Smooth muscle cell (in vitro differentiated cells): ENCODE data around the gene TENM4. TPM values are rescaled to one million over a fixed set of nuclear protein-coding genes. Genes with fewer than 3 reads are reported as not detected.

Experiments used
- DNase-seq: peaks from one replicate; lab custom pipeline; 2025; ENCODE audit not compliant: unreplicated experiment; lab: John Stamatoyannopoulos, UW
- H2AFZ ChIP-seq: fragments of 200-600 bp; sonication (generic); 2 replicates; pipeline ENCODE4 v1.6.0; 2016; ENCODE audit warnings: antibody characterized with exemption, low read depth, mild to moderate bottlenecking
- H3F3A ChIP-seq: fragments of 200-600 bp; sonication (generic); 2 replicates; pipeline ENCODE4 v1.6.0; 2017; ENCODE audit warnings: antibody characterized with exemption, low read depth
- H3K27ac ChIP-seq: fragments of 200-600 bp; sonication (generic); 2 replicates; pipeline ENCODE4 v1.5.1; 2016; ENCODE audit warnings: low read depth, mild to moderate bottlenecking
- H3K27me3 ChIP-seq: fragments of 200-600 bp; sonication (generic); 2 replicates; pipeline ENCODE4 v1.6.1; 2016; ENCODE audit warnings: low read depth, mild to moderate bottlenecking
- H3K36me3 ChIP-seq: fragments of 200-600 bp; sonication (generic); 2 replicates; pipeline ENCODE4 v1.5.1; 2016; ENCODE audit warnings: low read depth
- H3K4me1 ChIP-seq: fragments of 200-600 bp; sonication (generic); 2 replicates; pipeline ENCODE4 v1.5.1; 2016; ENCODE audit warnings: low read depth
- H3K4me2 ChIP-seq: fragments of 200-600 bp; sonication (generic); 2 replicates; pipeline ENCODE4 v1.6.0; 2016; ENCODE audit warnings: mild to moderate bottlenecking
- H3K4me3 ChIP-seq: fragments of 200-600 bp; sonication (generic); 2 replicates; pipeline ENCODE4 v1.5.1; 2016; ENCODE audit warnings: mild to moderate bottlenecking
- H3K79me2 ChIP-seq: fragments of 200-600 bp; sonication (generic); 2 replicates; pipeline ENCODE4 v1.6.0; 2016; ENCODE audit warnings: low read depth, mild to moderate bottlenecking
- H3K9ac ChIP-seq: fragments of 200-600 bp; sonication (generic); 2 replicates; pipeline ENCODE4 v1.6.0; 2016; ENCODE audit warnings: low read depth
- H3K9me3 ChIP-seq: fragments of 200-600 bp; sonication (generic); replicated peaks from 2 replicates; pipeline ENCODE4 v1.5.1; 2016; ENCODE audit warnings: low read depth
- H4K20me1 ChIP-seq: fragments of 200-600 bp; sonication (generic); 2 replicates; pipeline ENCODE4 v1.6.0; 2016; ENCODE audit warnings: low read depth
- CTCF ChIP-seq: fragments of 200-600 bp; sonication (generic); IDR thresholded peaks from 2 replicates; pipeline ENCODE4 v1.5.1; 2017; ENCODE audit warnings: borderline replicate concordance, mild to moderate bottlenecking, antibody characterized with exemption; ENCODE audit not compliant: insufficient read depth, poor library complexity, severe bottlenecking
- WGBS: methylation state at CpG from one replicate; pipeline ENCODE4 v1.1.7; 2016; ENCODE audit warnings: low lambda C conversion rate; 5-methylcytosine and 5-hydroxymethylcytosine counted together
- polyA plus RNA-seq: library from polyadenylated mRNA; unstranded; fragments of >200 nt; fragmentation: Nextera tagmentation; extraction: Ambion mirVana; gene quantifications from 2 replicates; pipeline ENCODE4 v1.2.1, GENCODE V29; 2016
- total RNA-seq: library from RNA; depleted of rRNA; stranded (reverse); fragments of >200 nt; gene quantifications from 2 replicates; pipeline ENCODE4 v1.2.3, GENCODE V29; 2014

Gene TENM4
- total and polyA plus RNA-seq, 2 experiments from 2014 or later, result 31.6 to 38.2 TPM

GRCh38 chr11:79078456-79078855 lies 362.4 kb downstream of the TENM4 start:
- H3K9ac ChIP-seq, result no peak overlapping the region
- H3K4me1 ChIP-seq, result peaks cover 34% of the 10 kb centered on the region
- no peaks in the 10 kb centered on the region for H3K27me3 ChIP-seq
- H4K20me1 ChIP-seq, result no peaks in the 10 kb centered on the region
- peak overlapping the region; percentile 43 for H3K4me2 ChIP-seq
- peak overlapping the region; percentile 55 for H3K27ac ChIP-seq
- H3F3A ChIP-seq, result peaks cover 12% of the 10 kb centered on the region
- H3K79me2 ChIP-seq, result no peaks in the 10 kb centered on the region
- no peak for DNase-seq
- TF ChIP-seq CTCF, result no peak
- H2AFZ ChIP-seq, result no peak overlapping the region
- no peaks in the 10 kb centered on the region for H3K9me3 ChIP-seq
- H3K36me3 ChIP-seq, result no peaks in the 10 kb centered on the region
- 31% methylated on average over 2 of the region's 2 CpGs for WGBS
- no peak overlapping the region for H3K4me3 ChIP-seq

- H3K79me2 ChIP-seq, result no peaks in the 10 kb centered on the region
- H4K20me1 ChIP-seq, result no peaks in the 10 kb centered on the region
- no peak overlapping the region for H3K4me3 ChIP-seq
- H3K36me3 ChIP-seq, result no peaks in the 10 kb centered on the region
- H3F3A ChIP-seq, result peaks cover 11% of the 10 kb centered on the region
- H3K27ac ChIP-seq, result peak overlapping the region; percentile 55
- no peaks in the 10 kb centered on the region for H3K9me3 ChIP-seq
- H3K4me2 ChIP-seq, result peak overlapping the region; percentile 43
- no peak overlapping the region for H2AFZ ChIP-seq
- no peaks in the 10 kb centered on the region for H3K27me3 ChIP-seq
- H3K9ac ChIP-seq, result peak overlapping the region; percentile 19
- peaks cover 28% of the 10 kb centered on the region for H3K4me1 ChIP-seq
- TF ChIP-seq CTCF, result no peak
- no peak for DNase-seq
- 31% methylated on average over 9 of the region's 9 CpGs for WGBS
Observed at GRCh38 chr11:79077702-79078330, 363.0 kb downstream of the TENM4 start.

- H3K4me2 ChIP-seq, result no peak overlapping the region
- no peaks in the 10 kb centered on the region for H3K79me2 ChIP-seq
- H4K20me1 ChIP-seq, result no peaks in the 10 kb centered on the region
- no peaks in the 10 kb centered on the region for H3K9me3 ChIP-seq
- no peaks in the 10 kb centered on the region for H3K27me3 ChIP-seq
- no peaks in the 10 kb centered on the region for H3F3A ChIP-seq
- no peak overlapping the region for H3K9ac ChIP-seq
- no peak overlapping the region for H3K4me3 ChIP-seq
- H2AFZ ChIP-seq, result no peak overlapping the region
- no peak for DNase-seq
- peak; percentile 52 for TF ChIP-seq CTCF
- H3K4me1 ChIP-seq, result peaks cover 17% of the 10 kb centered on the region
- 90% methylated on average over 4 of the region's 4 CpGs for WGBS
- no peaks in the 10 kb centered on the region for H3K36me3 ChIP-seq
- no peak overlapping the region for H3K27ac ChIP-seq
Observed at GRCh38 chr11:79076526-79077115, 364.2 kb downstream of the TENM4 start.

- Histone ChIP-seq H3K36me3 (no peaks in the 10 kb centered on the region), H3K4me3 (no peak overlapping the region), H3K27me3 (no peaks in the 10 kb centered on the region), H3K9ac (no peak overlapping the region), H4K20me1 (no peaks in the 10 kb centered on the region), H3K4me2 (no peak overlapping the region), H3K79me2 (no peaks in the 10 kb centered on the region), H3K27ac (no peak overlapping the region), H2AFZ (no peak overlapping the region), H3K4me1 (peaks cover 5% of the 10 kb centered on the region), H3F3A (no peaks in the 10 kb centered on the region), H3K9me3 (no peaks in the 10 kb centered on the region)
- 96% methylated on average over 4 of the region's 4 CpGs for WGBS
- DNase-seq, result no peak
- TF ChIP-seq CTCF, result no peak
Observed at GRCh38 chr11:79074547-79074946, 366.3 kb downstream of the TENM4 start.
